Lower leg skin (tissue), 3 donors: ENCODE measurements around the gene SIK3.

Experiments used
- POLR2A ChIP-seq, 2 donors: fragments of 450-650 bp; IDR thresholded peaks; one replicate each; pipeline ENCODE4 v1.6.1; 2016 to 2017; ENCODE audit warnings: antibody characterized with exemption in 2 of 2, mild to moderate bottlenecking in 1 of 2, moderate library complexity in 1 of 2
- TF ChIP-seq, protein P1 (sequence below), 3 donors: fragments of 450-650 bp; IDR thresholded peaks; one replicate each; pipeline ENCODE4 v1.5.1; 2016; ENCODE audit warnings: antibody characterized with exemption in 3 of 3, mild to moderate bottlenecking in 3 of 3, moderate library complexity in 2 of 3

DNA sequence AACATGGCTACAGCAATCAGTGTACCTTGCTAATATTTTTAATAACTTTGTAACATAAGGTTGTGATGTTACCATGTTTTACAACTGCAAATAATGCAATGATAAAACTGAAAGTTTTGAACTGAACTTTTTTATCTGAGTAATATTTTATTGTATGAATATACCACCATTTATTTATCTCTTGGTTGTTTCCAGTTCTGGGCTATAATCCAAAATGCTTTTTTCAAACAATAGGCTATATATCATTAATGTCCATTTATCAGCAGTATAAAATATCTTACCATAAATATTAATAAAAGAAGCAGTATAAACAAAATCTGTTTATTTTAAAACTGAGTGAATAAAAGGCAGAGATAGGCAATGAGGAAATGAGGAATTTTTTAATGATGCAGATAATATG is 63.3 kb downstream of the SIK3 start:
- TF ChIP-seq, protein P1, sequence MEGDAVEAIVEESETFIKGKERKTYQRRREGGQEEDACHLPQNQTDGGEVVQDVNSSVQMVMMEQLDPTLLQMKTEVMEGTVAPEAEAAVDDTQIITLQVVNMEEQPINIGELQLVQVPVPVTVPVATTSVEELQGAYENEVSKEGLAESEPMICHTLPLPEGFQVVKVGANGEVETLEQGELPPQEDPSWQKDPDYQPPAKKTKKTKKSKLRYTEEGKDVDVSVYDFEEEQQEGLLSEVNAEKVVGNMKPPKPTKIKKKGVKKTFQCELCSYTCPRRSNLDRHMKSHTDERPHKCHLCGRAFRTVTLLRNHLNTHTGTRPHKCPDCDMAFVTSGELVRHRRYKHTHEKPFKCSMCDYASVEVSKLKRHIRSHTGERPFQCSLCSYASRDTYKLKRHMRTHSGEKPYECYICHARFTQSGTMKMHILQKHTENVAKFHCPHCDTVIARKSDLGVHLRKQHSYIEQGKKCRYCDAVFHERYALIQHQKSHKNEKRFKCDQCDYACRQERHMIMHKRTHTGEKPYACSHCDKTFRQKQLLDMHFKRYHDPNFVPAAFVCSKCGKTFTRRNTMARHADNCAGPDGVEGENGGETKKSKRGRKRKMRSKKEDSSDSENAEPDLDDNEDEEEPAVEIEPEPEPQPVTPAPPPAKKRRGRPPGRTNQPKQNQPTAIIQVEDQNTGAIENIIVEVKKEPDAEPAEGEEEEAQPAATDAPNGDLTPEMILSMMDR (IDR thresholded peaks at IDR 0.05), result no peak
- TF ChIP-seq POLR2A (IDR thresholded peaks at IDR 0.05), result no peak
